ENCODE results near the gene GYPC.

GYPC gene

DNA sequence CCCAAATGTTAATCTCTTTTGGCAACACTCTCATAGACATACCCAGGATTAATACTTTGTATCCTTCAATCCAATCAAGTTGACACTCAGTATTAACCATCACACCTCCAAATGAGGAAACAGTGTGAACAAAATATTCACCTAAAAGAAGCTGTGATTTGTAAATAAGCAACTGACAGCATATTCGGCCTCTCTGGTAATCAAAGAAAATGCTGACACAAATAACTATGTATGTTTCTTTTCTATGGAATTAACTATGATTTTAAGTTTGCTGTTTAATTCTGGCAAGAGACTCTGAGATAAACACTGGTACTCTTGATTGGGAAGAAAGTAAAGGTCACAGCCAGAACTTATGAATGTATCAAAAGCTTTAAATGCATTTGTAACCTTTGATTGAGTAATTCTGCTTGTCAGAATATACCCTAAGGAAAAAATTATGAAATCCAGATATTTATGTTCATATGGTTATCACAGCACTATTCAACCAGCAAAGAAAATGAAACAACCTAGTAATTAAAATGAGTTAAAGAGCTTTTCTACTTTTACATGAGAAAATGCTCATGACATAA is 3.6 kb upstream of the GYPC start:
- DNase-seq, result no peak

- no peak for DNase-seq
Observed at GRCh38 chr2:126653109-126653508, 2.8 kb upstream of the GYPC start.

DNA sequence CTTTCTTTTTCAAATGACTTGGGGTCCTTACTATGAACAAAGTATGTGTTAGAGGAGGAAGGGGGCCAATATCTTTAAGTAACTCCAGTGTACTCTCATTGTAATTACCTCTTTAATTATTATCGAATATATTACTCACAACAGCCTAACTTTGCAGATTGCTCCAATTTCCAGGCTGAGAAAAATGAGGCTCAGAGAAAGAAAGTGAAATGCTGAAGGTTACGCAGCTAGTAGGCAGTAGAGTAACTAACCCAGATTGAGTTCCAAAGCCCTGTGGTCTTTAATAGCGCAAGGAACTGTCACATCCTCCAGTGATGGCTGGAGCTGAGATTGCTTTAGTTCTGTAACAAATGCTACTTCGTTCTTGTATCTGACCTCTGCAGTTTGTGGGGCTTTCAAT is 2.2 kb upstream of the GYPC start:
- no peak for DNase-seq

DNA sequence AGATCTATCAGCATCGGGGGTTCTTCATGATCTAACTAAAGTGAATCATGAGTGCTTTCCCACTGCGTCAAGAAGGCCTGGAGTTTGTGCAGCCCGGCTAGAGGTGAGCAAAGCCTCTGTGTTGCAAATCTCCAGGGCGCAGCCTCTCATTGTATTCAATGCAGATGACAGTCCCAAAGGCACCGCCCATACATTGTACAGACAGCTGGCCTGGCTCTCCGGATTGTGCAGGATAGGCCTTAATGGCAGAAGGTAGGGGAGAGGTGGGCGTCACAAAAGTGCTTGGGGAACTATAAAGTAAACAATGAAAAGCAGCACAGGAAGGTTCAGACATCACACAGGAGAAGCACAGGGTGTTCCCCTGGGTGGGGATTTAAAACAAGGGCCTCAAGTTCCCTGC is 907 bp upstream of the GYPC start:
- DNase-seq, result no peak

DNA sequence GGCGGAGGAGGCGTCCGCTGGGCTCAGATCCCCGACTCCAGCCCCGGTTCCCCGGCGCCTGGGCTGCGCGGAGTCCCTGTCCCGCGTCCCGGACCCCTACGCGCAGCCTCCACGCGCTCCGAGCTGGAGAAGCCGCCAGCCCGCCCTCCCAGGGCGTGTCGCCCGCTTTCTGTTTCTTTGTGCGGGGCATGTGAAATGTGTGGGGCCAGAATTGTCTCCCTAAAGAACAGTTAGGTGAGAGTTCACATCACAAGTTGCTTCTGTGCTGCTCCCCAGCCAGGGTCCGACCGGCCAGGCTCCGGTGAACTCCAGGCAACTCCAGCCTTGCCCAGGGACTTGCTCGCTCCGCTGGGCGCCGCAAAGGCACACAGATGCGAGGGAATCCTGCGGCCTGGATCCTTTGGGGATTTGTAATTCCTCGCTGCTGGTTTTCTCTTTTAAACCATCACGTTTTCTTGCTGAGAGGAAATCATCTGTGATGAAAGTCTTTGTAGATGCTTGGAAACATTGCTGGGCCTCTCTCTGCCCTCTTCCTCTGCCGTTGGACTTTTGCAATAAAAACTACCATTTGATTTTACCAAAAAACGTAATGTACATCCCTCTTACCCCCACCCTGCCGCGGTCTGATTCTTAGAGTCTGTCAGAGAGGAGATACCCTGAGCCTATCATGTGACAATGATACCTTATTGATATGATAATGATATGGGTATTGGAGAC is 631 bp downstream of the GYPC start:
- DNase-seq, result no peak

GRCh38 chr2:126657148-126657635 is 1.2 kb downstream of the GYPC start:
- peak; percentile 62 for DNase-seq

DNA sequence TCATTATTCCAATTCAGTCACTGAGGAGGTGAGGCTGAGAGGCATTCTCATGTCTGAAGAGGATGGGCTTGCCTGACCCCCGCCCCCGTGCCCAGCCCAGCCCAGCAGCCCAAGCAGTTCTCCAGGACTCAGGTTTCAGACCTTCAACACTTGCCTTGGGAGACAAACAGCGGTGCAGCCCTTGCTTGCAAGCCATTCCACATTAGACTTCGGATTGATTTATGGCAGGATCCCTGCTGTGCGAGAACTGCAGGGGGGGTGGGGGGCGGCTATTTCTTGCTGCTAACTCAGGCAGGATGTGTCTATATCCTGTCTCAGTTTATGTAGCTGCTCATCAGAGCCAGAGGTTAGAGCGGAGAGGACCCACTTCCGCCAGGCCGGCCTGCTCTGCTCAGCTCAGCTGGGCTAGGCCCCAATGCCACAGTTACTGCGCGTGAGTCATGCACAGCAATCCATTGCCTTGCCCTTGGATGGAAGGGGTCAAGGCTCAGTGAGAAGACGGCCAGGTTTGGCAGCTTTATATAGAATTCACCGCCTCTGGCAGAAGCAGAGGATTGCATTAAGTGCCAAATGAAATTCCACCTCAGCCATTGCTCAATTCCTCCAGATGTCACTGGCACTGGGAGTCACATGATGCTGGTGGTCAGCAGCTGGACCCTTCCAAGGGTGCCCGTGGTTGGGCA is 1.8 kb downstream of the GYPC start:
- DNase-seq, result peak; percentile 67

DNA sequence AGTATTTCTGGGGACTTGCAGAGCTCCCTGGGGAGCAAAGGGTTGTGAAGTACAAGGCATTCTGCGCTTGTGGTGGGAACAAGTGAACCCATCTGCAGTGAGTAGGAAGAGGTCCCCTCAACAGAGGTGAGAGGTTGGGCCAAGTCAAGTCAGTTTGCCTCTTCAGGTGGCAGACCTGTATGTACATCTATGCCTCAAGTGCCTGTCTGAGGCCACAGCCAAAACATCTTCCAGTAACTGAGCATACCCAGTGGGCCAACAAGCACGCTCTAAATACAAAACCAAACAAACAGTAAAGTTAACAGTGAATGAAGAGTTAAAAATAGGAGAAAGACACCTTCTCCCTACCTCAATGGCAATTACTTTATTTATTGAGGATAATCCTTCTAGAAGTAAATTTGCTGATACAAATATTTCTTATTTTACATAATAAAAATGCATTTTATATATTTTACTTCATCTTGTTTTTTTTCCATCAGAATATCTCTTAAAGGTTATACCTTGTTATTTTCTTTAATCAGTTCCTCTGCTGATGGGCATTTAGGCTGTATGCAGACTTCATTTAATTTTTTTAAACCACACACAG is 2.5 kb downstream of the GYPC start:
- no peak for DNase-seq

- peak; percentile 42 for DNase-seq
Observed at GRCh38 chr2:126658905-126659561, 3.1 kb downstream of the GYPC start.

GRCh38 chr2:126659562-126660467 is 3.9 kb downstream of the GYPC start:
- no peak for DNase-seq

DNA sequence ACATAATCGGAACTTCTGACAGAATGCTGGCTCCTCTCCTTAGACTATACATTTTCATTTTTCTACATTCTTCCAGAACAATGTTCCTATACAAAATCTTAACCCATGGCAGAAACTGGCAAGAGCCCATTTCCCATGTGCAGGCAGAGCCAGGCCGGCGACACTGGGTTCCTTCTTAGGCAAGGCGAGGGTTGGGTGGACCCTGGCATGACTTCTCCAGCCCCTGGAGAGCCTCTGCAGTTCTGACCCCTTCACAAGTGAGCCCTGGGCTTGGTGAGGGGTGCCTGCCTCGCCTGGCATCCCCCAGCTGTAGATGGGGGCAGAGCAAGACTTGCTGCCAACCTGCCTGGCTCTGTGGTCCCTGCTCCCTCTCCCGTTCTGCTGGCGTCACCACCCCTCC is 5.0 kb downstream of the GYPC start:
- DNase-seq, result no peak

DNA sequence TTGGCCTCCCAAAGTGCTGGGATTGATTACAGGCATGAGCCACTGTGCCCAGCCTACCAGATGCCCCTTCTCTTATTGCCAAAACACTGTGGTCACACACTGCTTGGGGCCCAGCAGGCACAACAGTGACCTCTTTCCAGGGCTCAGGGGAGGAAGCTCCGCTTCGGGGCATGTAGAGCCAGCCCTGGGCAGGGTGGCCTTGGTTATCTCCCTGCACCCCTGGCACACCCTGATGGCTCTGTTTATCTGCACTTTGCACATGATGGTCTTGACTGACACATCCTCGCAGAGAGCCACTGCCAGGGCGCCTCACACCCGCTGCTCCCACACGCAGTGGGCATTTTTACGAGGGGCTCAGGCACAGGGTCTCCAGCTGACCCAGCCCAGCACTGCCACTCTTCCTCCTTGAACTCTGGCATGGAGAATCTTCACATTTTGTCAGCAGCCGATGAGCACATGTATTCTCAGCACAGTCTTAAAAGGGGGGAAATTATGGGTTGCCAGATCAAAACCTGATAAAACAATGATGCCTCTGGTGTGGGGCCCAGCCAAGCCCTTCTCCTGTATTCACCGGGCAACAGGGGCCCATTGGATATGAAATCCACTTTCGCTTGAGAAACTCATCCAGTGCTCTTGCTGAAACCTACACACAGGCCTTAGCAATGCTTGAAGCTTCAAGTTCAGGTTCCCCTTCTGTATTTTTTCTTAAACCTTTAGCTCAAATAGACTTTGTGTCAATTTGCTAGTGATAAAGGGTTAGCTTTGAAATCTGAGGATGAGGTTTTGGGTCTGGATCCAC is 5.9 kb downstream of the GYPC start:
- DNase-seq, result no peak

DNA sequence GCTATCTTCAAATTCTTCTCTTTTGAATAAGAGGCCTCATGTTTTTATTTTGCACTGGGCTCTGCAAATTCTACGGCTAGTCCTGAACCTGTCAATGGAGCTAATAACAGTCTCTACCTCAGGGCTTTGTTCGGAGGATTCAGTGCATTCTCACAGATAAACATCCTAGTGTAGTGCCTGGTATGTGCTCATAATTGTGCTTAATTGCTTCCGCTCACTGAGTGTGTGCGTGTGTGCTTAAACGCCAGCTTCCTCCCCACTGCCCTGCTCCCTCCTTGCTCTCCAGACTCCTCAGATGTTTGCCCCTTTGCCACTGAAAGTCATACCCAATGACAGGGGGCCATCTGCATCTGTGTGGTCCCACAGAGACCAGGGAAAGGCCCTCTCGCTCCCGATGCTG is 6.7 kb downstream of the GYPC start:
- no peak for DNase-seq

- DNase-seq, result no peak
Observed at GRCh38 chr2:126663184-126663963, 7.4 kb downstream of the GYPC start.

DNA sequence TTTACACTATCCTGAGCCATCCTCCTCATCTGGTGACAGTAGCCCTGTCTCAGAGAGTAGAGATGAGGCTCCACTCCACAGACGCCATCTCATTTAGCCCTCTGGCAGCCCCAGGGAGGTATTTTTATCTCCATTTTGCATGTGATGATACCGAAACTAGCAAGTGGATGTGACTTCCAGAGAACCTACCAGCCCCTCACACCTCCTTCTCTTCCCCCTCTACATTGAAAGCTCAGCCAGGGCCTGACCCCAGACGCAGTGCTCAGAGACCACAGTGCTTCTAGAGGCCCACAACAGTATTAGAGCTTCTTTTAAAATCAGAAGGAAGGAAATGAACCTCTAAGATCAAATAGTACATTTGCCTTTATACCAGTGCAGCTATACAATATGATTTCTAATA is 8.3 kb downstream of the GYPC start:
- no peak for DNase-seq

DNA sequence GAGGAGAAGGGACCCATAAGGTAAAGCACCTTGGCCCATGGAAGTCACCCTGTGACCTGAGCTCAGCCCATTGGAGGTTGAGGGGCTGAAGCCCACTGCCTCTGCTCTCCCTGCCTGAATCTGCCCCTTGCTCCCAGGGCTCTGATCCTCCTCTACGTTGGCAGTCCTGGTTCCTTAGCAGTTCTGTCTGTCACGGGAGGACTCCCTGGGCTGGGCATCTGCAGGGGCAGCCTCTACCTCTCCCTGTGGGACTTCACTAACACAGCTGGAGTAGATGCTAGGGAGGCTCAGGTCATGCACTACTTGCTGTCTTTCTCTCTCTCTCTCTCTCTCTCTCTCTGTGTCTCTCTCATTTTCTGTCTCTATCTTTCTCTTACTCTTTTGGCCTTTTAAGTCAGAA is 8.7 kb downstream of the GYPC start:
- DNase-seq, result no peak

- DNase-seq, result no peak
Observed at GRCh38 chr2:126665483-126665882, 9.5 kb downstream of the GYPC start.

DNA sequence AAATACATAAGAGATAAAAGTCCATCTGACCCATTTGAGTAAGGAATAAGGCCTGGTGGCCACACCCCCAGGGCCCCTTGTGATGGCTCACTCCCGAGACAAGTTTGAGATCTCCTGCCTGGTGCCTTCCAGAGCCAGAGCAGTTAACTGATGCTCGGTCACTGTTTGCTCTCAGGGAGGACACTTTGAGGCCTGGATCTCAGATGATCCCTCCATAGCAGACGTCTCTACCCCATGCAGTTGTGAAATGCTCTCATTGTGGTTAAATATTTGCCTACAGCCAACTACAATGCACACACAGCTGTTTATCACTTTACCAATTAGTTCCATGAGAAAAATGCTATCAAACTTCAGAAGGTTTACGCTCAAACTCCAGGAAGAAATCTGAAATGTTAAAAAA is 12.3 kb downstream of the GYPC start:
- no peak for DNase-seq

DNA sequence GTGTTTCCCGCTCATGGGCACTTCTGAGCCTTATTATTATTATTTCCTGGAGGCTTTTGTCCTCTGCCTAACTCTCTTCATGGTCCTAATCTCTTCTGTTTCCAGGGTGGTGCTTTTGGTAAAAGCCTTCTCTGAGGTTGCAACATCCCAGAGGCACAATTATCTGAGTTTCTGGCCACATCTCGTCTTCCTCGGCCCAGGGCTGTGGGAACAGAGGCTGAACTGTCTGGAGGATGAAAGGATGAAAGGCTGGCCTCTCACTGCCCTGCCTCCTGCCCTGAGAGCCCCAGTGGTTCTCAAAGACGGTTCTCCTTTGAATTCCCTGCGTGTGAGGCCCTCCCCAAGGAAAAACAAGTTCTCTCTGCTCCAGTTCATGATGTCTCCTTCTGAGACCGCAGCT is 13.8 kb downstream of the GYPC start:
- no peak for DNase-seq

DNA sequence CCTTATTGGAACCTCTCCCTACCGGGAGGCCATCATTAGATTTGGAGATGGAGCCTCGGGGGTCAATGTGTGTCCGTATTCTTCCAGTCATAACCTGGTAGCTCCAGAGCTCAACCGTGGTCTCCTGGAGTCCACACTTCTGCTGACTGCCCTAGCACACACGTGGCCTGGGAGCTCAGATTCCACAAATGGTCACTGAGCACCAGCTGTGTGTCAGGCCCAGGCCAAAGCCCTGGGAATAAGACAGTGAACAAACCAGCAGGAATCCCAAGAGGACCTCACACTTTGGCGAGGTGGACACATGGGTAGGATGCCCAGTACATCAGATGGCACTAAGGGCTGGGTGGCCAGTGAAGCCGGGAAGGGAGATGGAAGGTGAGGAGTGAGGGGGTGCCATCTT is 15.5 kb downstream of the GYPC start:
- DNase-seq, result no peak
